Mononuclear cell (primary cell): ENCODE measurements around the gene NNMT. TPM values are rescaled to one million over a fixed set of nuclear protein-coding genes. Genes with fewer than 3 reads are reported as not detected.
"Not testable (repeated sequence)": the region's sequence is repeated elsewhere in the genome, so short reads cannot be mapped to it uniquely, and the experiment has no call there.

Experiments
- H3K27me3 ChIP-seq: 2 replicates; pipeline ENCODE4 v1.6.0; 2011; ENCODE audit warnings: low read length, control low read depth; ENCODE audit not compliant: insufficient read depth
- H3K4me1 ChIP-seq: 2 replicates; pipeline ENCODE4 v1.5.1; 2011; ENCODE audit warnings: mild to moderate bottlenecking, low read length, control low read depth; ENCODE audit not compliant: insufficient read depth
- H3K4me3 ChIP-seq: 2 replicates; pipeline ENCODE4 v1.5.1; 2011; ENCODE audit warnings: mild to moderate bottlenecking, low read length, moderate library complexity
- H3K9me3 ChIP-seq: 2 replicates; pipeline ENCODE4 v1.5.1; 2011; ENCODE audit warnings: low read depth, mild to moderate bottlenecking, control low read depth, low read length
- total RNA-seq: library from RNA; depleted of rRNA; stranded (reverse); fragments of >200 nt; gene quantifications from one replicate; pipeline ENCODE4 v1.2.3, GENCODE V29; 2012

Gene NNMT
- total RNA-seq, 1 donor = 0.73 TPM

DNA sequence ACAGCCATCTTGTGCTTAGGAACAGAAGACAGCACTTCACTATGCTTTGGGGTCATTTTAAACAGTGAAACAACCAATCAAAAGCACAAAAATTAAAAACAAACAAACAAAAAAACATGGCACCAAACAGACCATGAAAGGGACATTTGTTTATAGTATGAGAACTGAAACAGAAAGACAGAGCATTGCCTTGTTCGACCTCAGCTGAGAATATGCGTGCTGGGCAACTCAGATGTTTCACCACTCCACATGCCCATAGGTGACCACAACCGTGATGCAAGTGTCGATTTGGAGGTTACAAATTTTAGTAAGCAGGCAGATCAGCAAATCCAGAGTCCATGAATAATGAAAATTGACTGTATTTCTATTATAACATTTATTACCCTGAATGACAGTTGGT is 30.0 kb downstream of the NNMT start:
- Histone ChIP-seq H3K4me1 (no peaks in the 10 kb centered on the region), H3K9me3 (peaks cover 12% of the 10 kb centered on the region), H3K27me3 (peaks cover 4% of the 10 kb centered on the region), H3K4me3 (no peak overlapping the region)

DNA sequence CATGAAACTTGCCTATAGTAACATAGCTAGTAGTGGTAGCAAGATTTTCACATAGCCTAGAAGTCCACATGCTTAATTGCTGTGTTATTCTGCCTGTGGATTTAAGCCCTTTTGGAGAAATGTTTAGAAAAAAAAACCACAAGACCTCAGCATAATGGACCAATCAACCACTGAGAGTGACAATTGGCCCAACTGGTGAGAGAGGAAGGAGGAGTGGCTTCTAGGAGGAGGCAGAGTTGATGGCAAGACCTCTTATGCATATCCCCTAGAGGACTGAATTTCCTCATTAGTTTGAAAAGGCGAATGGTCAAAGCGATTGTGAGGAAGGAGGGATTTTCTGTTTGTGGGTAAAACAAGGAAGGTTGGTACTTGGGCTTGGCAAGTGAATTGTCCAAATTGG is 30.6 kb downstream of the NNMT start:
- no peaks in the 10 kb centered on the region for H3K4me1 ChIP-seq
- peaks cover 4% of the 10 kb centered on the region for H3K27me3 ChIP-seq
- no peak overlapping the region for H3K4me3 ChIP-seq
- H3K9me3 ChIP-seq = peaks cover 12% of the 10 kb centered on the region

DNA sequence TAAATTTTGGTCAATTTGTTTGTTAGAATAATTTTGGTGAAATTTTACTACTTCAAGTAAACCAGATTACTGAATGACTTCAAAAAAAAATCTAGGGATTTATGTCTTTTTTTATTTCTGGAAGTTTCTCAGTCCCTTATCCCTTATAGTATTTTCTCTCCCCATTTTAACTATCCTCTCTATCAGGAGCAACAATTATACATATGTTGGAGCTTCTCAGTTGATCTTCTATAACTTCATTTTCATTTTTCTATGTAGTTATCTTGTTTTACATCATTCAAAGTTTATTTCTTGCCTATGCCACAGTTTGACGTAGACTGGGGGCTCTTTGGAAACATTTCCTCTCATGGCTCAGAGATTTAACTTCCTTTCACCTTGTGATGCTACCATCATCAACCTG is 34.2 kb downstream of the NNMT start:
- Histone ChIP-seq H3K4me3 (no peak overlapping the region), H3K4me1 (no peaks in the 10 kb centered on the region), H3K9me3 (peaks cover 12% of the 10 kb centered on the region), H3K27me3 (peaks cover 21% of the 10 kb centered on the region)

DNA sequence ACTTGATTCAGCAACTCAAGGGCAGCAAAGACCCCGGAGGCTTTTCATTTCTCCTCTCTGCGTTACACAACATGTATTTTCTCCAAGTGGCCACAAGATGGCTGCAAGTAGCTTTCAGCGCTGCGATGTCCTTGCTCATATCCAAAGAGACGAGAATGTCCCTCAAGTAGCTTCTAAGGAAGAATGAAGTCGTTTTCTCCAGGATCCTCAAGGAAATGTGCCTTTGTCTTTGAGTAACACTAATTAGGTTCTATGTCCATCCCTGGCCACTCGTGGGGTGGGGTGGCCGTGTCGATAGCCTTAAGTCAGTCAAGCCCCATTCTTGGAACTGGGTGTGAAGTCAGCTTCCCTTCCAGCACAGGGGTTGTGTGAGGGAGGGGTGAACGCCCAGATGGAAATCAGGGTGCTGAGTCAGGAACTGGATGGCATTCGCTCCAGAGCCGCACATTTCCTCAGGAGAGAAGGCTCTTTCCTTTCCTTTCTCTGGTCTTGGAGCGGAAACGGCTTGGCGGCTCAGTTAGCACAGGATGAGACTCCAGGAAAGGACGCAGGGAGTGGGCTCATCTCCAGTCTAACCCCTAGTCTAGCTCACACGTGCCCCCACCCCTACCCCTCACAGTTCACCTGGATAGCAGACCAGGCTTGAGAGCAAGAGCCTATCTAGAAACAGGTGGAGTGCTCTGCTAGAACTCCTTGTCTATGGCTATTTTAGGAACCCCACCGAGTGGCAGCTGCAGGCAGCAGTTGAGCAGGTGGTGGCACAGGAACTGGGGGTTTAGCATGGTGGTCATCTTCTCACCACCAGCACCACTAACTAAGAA is 44.3 kb downstream of the NNMT start:
- no peak overlapping the region for H3K4me3 ChIP-seq
- H3K9me3 ChIP-seq = no peaks in the 10 kb centered on the region
- no peaks in the 10 kb centered on the region for H3K27me3 ChIP-seq
- peaks cover 7% of the 10 kb centered on the region for H3K4me1 ChIP-seq

DNA sequence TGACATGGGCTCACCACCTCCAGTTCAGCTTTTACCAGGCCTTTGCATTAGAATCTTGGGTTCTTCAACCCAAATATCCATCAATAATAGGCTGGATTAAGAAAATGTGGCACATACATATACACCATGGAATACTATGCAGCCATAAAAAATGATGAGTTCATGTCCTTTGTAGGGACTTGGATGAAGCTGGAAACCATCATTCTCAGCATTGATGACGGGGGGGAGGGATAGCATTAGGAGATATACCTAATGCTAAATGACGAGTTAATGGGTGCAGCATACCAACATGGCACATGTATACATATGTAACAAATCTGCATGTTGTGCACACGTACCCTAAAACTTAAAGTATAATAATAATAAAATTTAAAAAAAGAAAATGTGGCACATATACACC is 45.5 kb downstream of the NNMT start:
- not testable (repeated sequence) for H3K4me3 ChIP-seq, H3K9me3 ChIP-seq, H3K4me1 ChIP-seq, H3K27me3 ChIP-seq

DNA sequence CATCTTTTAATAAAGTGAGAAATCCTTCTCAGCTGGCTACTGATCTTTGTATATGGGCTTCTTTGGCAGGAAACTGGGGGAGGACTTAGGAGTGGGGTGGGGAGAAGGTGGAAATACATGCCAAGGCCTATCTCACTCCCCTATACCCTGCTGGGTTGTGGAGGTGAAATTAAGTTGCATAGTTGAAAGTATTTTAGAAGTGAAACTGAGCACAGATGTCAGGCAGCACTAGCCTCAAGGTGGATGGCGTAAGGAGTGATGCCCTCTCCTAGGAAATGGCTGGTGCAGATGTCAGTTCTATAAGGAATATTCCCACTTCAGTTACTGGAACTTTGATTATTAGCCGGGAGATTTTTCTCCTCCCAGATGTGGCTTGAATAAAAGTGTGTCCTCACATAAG is 46.3 kb downstream of the NNMT start:
- Histone ChIP-seq H3K27me3 (no peaks in the 10 kb centered on the region), H3K4me3 (no peak overlapping the region), H3K9me3 (no peaks in the 10 kb centered on the region), H3K4me1 (peaks cover 14% of the 10 kb centered on the region)

DNA sequence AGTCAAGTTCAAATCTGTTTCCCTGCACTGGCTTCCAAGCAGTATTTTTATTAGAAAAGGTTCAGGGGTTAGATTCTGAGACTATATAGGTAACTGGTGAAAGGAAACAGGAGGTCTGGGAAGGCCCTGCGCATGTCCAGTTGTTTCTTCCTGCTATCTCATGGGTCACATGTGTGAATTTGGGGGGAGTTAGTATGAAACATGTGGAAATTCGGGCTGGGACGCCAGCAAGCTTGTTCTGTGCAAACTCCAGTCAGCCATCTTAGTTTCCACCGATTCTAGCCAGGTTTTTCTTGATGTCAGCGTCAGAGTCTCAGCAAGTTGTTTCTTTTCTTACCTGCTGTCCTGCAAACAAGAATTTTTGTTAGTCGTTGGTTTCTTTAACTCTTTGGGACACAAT is 46.8 kb downstream of the NNMT start:
- Histone ChIP-seq H3K9me3 (no peaks in the 10 kb centered on the region), H3K4me1 (peaks cover 14% of the 10 kb centered on the region), H3K4me3 (no peak overlapping the region), H3K27me3 (no peaks in the 10 kb centered on the region)

DNA sequence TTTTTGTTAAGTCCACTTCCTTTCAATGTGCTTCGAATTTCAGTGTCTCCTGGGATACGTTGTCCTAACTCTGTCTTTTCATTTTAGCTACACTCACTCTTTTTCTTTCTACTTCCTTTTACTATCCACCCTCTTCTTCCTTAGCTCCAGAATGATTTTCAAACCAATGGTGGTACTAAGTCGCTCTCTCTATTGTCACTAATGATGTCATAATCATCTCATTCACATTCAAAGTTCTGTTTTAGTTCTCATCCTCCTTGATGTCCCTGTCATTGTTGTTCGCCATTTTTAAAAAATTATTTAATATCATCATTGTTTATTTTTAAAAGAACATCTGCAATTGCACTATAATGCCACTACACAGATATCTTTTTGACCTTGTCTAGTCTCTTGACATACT is 47.3 kb downstream of the NNMT start:
- no peaks in the 10 kb centered on the region for H3K9me3 ChIP-seq
- peaks cover 14% of the 10 kb centered on the region for H3K4me1 ChIP-seq
- H3K27me3 ChIP-seq = no peaks in the 10 kb centered on the region
- no peak overlapping the region for H3K4me3 ChIP-seq

DNA sequence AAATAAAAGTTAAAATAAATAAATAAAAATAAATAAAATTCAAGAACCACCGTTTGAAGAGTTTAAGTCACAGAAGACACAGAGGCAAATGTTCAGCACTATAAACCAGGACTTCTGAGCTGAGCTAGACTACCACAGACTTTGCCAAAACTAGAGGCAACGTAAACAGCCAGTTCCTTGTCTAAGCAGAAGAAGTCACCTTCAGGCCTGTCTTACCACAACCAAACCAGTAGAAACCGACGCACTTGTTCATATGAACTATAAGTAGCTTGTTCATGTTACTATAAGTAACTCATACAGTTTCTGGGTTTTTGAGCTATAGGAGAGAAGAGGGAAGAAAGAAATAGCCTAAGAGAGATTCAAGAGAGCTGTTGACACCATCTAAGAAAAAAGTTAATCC is 48.3 kb downstream of the NNMT start:
- Histone ChIP-seq H3K9me3 (no peaks in the 10 kb centered on the region), H3K4me1 (peaks cover 14% of the 10 kb centered on the region), H3K4me3 (no peak overlapping the region), H3K27me3 (no peaks in the 10 kb centered on the region)

DNA sequence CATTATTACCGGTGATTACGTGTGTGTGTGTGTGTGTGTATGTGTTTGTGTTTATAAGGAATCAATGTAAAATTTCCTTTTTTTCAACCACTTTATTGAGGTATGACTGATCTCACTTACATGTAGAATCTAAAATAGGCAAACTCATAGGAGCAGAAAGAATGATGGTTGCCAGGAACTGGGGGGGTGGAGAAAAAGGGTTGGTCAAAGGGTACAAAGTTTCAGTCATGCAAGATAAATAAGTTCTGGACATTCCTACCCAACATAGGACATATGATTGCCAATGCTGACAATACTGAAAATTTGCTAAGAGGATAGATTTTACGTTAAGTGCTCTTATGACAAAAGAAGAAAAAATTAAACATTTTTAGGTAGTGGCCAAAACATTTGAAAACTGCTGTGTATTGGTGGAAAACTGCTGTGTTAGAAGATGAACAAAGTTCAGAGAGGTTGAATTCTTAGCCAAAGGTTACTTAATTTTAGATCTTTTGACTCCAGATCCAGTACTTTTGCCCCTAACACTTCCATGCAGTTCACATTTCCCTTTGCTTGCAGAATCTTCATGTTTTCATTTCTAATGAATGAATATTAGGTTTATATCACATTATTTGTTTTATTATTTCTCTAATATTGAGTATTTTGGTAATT is 49.5 kb downstream of the NNMT start:
- no peaks in the 10 kb centered on the region for H3K27me3 ChIP-seq
- no peak overlapping the region for H3K4me3 ChIP-seq
- peaks cover 10% of the 10 kb centered on the region for H3K4me1 ChIP-seq
- no peaks in the 10 kb centered on the region for H3K9me3 ChIP-seq

DNA sequence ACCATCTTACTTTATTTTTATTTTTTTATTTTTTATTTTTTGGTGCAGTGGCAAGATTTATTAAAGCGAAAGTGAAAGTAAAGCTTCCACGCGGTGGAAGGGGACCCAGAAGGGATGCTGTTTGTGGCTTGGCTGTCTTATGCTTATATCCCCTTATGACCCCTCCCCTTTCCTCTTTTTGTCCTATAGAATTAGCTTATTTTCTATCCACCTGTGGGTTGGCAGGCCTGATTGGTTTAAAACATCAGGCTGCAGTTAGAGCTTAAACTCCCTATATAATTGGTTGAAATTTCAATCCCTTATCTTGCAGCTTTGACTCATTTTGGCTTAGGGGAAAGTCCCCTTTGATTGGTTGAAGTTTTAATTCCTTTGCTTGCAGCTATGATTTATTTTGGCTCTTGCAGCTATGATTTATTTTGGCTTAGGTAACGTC is 50.5 kb downstream of the NNMT start:
- Histone ChIP-seq H3K4me1 (peaks cover 7% of the 10 kb centered on the region), H3K27me3 (no peaks in the 10 kb centered on the region), H3K9me3 (no peaks in the 10 kb centered on the region), H3K4me3 (peak overlapping the region; percentile 22)

DNA sequence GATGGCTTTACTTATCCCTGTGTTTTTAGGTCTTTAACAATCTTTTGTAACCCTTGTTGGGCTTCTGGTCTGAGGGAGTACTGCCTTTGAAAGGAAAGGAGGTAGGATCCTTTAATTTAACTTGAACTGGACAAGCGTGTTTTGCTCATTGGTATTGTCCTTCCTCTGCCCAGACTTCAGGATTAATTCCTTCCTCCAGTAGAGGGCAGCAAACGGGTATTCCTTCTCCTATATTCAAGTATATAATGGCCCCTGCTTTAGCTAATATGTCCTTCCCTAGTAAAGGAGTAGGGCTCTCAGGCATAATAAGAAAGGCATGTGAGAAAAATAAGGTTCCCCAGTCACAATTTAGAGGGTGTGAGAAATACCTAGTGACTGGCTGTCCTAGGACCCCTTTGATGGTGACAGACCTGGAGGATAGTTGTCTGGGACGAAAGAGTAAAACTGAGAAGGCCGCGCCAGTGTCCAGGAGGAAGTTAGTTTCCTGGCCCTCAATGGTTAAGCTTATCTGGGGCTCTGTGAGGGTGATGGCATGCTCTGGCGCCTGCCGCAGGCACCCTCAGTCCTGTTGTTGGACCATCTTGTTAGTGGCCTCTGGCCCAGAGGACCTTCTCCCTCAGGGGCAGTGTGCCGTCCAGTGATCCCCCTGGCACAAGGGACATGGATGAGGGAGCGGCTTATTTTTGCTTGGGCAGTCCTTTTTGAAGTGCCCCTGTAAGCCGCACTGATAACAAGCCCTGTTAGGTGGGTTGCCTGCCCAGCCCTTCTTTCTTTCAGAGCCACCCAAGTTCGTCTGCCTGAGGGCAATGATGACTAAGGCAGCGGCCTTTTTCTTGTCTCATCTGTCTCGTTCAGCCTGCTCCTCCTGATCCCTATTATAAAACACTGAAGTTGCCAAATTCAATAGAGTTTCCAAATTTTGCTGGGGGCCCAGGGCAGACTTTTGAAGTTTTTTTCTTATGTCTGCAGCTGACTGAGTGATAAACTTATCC is 52.3 kb downstream of the NNMT start:
- Histone ChIP-seq H3K4me1 (peaks cover 7% of the 10 kb centered on the region), H3K9me3 (no peaks in the 10 kb centered on the region), H3K4me3 (no peak overlapping the region), H3K27me3 (no peaks in the 10 kb centered on the region)

DNA sequence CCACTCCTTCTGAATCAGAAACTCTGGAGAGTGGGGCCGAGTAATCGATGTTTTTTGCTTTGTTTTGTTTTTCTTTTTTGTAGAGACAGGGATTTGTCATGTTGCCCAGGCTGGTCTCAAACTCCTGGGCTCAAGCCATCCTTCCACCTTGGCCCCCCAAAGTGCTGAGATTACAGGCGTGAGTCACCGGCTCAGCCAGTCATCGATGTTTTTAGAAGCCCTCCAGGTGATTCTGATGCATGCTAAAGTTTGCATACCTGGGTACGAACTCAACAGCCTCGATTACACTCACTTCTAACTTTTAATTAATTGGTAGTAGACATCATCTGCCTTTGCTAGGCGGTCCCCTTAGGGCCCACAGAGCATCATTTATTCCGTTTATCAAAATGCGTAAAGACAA is 53.8 kb downstream of the NNMT start:
- H3K4me1 ChIP-seq = peaks cover 7% of the 10 kb centered on the region
- H3K27me3 ChIP-seq = no peaks in the 10 kb centered on the region
- H3K4me3 ChIP-seq = no peak overlapping the region
- H3K9me3 ChIP-seq = no peaks in the 10 kb centered on the region

DNA sequence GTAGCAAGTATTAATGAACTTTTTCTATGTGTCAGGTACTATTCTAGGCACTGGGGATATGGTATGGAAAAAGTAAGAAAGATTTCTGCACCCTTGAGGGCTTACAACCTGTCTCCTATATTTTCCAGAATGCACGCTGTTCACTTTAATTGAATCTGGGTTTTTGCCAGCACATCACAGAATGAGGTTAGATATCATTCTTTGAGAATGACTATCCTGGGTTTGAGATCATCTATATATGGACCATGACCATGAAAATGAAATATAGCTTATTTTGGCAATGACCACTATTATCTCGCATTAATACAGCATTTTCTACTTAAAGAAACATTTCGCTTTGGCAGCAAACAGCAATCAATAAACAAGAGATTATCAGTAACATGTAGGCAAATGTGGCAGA is 57.2 kb downstream of the NNMT start:
- H3K4me3 ChIP-seq = no peak overlapping the region
- no peaks in the 10 kb centered on the region for H3K4me1 ChIP-seq
- H3K27me3 ChIP-seq = peaks cover 2% of the 10 kb centered on the region
- no peaks in the 10 kb centered on the region for H3K9me3 ChIP-seq

DNA sequence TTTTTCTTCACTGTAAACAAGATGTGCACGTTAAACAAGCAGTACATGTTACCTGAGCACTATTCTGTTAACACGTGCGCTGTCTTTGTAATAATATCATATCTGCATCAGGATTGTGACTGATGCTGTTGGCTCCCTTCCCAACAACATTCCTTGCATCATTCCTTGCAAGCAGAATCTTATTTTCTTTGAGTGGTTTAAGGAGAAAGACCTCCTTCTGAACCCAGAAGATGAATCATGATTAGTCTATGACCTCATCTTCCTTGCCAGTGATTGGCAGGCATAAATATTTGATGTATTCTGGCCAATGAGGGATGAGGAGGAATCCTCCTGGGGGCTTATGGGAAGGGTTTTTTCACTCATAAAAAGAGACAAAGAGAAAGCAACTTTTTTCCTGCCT is 57.9 kb downstream of the NNMT start:
- peaks cover 2% of the 10 kb centered on the region for H3K27me3 ChIP-seq
- no peaks in the 10 kb centered on the region for H3K4me1 ChIP-seq
- H3K9me3 ChIP-seq = no peaks in the 10 kb centered on the region

More for the DNA sequence above, 57.9 kb downstream of the NNMT start:
- H3K4me3 ChIP-seq = no peak overlapping the region
